ENCODE measurements around the gene IL18. TPM values are rescaled to one million over a fixed set of nuclear protein-coding genes. Genes with fewer than 3 reads are reported as not detected.
A peak's percentile ranks its signal among the peaks of the same experiment; 100 is the strongest.
"Not testable (repeated sequence)": the region's sequence is repeated elsewhere in the genome, so short reads cannot be mapped to it uniquely, and the experiment has no call there.

The IL18 gene
- total and polyA plus RNA-seq, 5 donors from 2014 or later, result 1.4 TPM; not detected in 4

- H3K27ac ChIP-seq (ENCODE audit: insufficient read depth, low read length, poor library complexity, severe bottlenecking), result no peak overlapping the region
- ATAC-seq (ENCODE audit: low read depth in 2 of 2) (peak in 1 of 2 donors; percentile 60), DNase-seq (peak in 2 of 3 donors; percentile 34 to 39)
- Mint-ChIP-seq H3K9me3 (no peaks in the 10 kb centered on the region), H3K36me3 (no peaks in the 10 kb centered on the region), H3K27ac (no peak overlapping the region), H3K4me3 (no peak overlapping the region), H3K4me1 (peaks cover 2 to 9% (median 7%) of the 10 kb centered on the region in 4 donors), H3K27me3 (no peaks in the 10 kb centered on the region)
- H3K27me3 ChIP-seq (ENCODE audit: control insufficient read depth, insufficient read depth, low read length), result no peaks in the 10 kb centered on the region
- no peaks in the 10 kb centered on the region for H3K4me1 ChIP-seq (ENCODE audit: control insufficient read depth, insufficient read depth, low read length, poor library complexity, severe bottlenecking)
- H3K9me3 ChIP-seq (ENCODE audit: control insufficient read depth in 2 of 2, low read length in 2 of 2), result no peaks in the 10 kb centered on the region
- peak overlapping the region; percentile 1 for H3K4me3 ChIP-seq (ENCODE audit: low read depth, low read length)
- H3K36me3 ChIP-seq (ENCODE audit: control insufficient read depth, insufficient read depth, low read length), result no peaks in the 10 kb centered on the region
Observed at GRCh38 chr11:112113539-112114457, 50.1 kb downstream of the IL18 start.

- no peak overlapping the region for H3K4me3 ChIP-seq (ENCODE audit: low read depth, low read length)
- H3K9me3 ChIP-seq (ENCODE audit: control insufficient read depth in 2 of 2, low read length in 2 of 2), result no peaks in the 10 kb centered on the region
- no peak for ATAC-seq (ENCODE audit: low read depth in 2 of 2)
- DNase-seq, result no peak
- no peaks in the 10 kb centered on the region for H3K9me3 Mint-ChIP-seq
- no peaks in the 10 kb centered on the region for H3K4me1 Mint-ChIP-seq
- H3K27me3 Mint-ChIP-seq, result no peaks in the 10 kb centered on the region
- no peaks in the 10 kb centered on the region for H3K4me1 ChIP-seq (ENCODE audit: control insufficient read depth, insufficient read depth, low read length, poor library complexity, severe bottlenecking)
- no peak overlapping the region for H3K27ac Mint-ChIP-seq
- H3K27me3 ChIP-seq (ENCODE audit: control insufficient read depth, insufficient read depth, low read length), result no peaks in the 10 kb centered on the region
- no peak overlapping the region for H3K4me3 Mint-ChIP-seq
- H3K27ac ChIP-seq (ENCODE audit: insufficient read depth, low read length, poor library complexity, severe bottlenecking), result no peak overlapping the region
- no peaks in the 10 kb centered on the region for H3K36me3 Mint-ChIP-seq
- no peaks in the 10 kb centered on the region for H3K36me3 ChIP-seq (ENCODE audit: control insufficient read depth, insufficient read depth, low read length)
Observed at GRCh38 chr11:112106070-112106469, 57.8 kb downstream of the IL18 start.

- H3K27me3 ChIP-seq (ENCODE audit: control insufficient read depth, insufficient read depth, low read length), result no peaks in the 10 kb centered on the region
- H3K4me3 Mint-ChIP-seq, result no peak overlapping the region
- peaks cover 6% of the 10 kb centered on the region for H3K36me3 Mint-ChIP-seq
- H3K27ac ChIP-seq (ENCODE audit: insufficient read depth, low read length, poor library complexity, severe bottlenecking), result no peak overlapping the region
- no peaks in the 10 kb centered on the region for H3K9me3 ChIP-seq (ENCODE audit: control insufficient read depth in 2 of 2, low read length in 2 of 2)
- no peak overlapping the region for H3K27ac Mint-ChIP-seq
- no peaks in the 10 kb centered on the region for H3K9me3 Mint-ChIP-seq
- ATAC-seq (ENCODE audit: low read depth in 2 of 2) (no peak), DNase-seq (no peak)
- no peaks in the 10 kb centered on the region for H3K27me3 Mint-ChIP-seq
- H3K4me1 ChIP-seq (ENCODE audit: control insufficient read depth, insufficient read depth, low read length, poor library complexity, severe bottlenecking), result no peaks in the 10 kb centered on the region
- no peak overlapping the region for H3K4me3 ChIP-seq (ENCODE audit: low read depth, low read length)
- H3K36me3 ChIP-seq (ENCODE audit: control insufficient read depth, insufficient read depth, low read length), result no peaks in the 10 kb centered on the region
- H3K4me1 Mint-ChIP-seq, result no peaks in the 10 kb centered on the region
Observed at GRCh38 chr11:112103446-112103845, 60.4 kb downstream of the IL18 start.

- peaks cover 18% of the 10 kb centered on the region for H3K36me3 ChIP-seq (ENCODE audit: control insufficient read depth, insufficient read depth, low read length)
- H3K27ac ChIP-seq (ENCODE audit: insufficient read depth, low read length, poor library complexity, severe bottlenecking), result no peak overlapping the region
- ATAC-seq (ENCODE audit: low read depth in 2 of 2) (no peak), DNase-seq (no peak)
- Mint-ChIP-seq H3K9me3 (no peaks in the 10 kb centered on the region), H3K36me3 (peaks cover 24% of the 10 kb centered on the region), H3K27ac (no peak overlapping the region), H3K27me3 (no peaks in the 10 kb centered on the region), H3K4me3 (no peak overlapping the region), H3K4me1 (peaks cover 0 to 2% (median 0%) of the 10 kb centered on the region in 4 donors)
- no peaks in the 10 kb centered on the region for H3K4me1 ChIP-seq (ENCODE audit: control insufficient read depth, insufficient read depth, low read length, poor library complexity, severe bottlenecking)
- H3K4me3 ChIP-seq (ENCODE audit: low read depth, low read length), result no peak overlapping the region
- no peaks in the 10 kb centered on the region for H3K9me3 ChIP-seq (ENCODE audit: control insufficient read depth in 2 of 2, low read length in 2 of 2)
- H3K27me3 ChIP-seq (ENCODE audit: control insufficient read depth, insufficient read depth, low read length), result no peaks in the 10 kb centered on the region
Observed at GRCh38 chr11:112100462-112100861, 63.4 kb downstream of the IL18 start.

GRCh38 chr11:112097734-112098528 lies 66.0 kb downstream of the IL18 start:
- Mint-ChIP-seq H3K9me3 (no peaks in the 10 kb centered on the region), H3K27me3 (no peaks in the 10 kb centered on the region), H3K4me3 (no peak overlapping the region), H3K4me1 (peaks cover 0 to 2% (median 0%) of the 10 kb centered on the region in 4 donors), H3K27ac (no peak overlapping the region), H3K36me3 (peaks cover 31% of the 10 kb centered on the region)
- H3K27me3 ChIP-seq (ENCODE audit: control insufficient read depth, insufficient read depth, low read length), result no peaks in the 10 kb centered on the region
- H3K36me3 ChIP-seq (ENCODE audit: control insufficient read depth, insufficient read depth, low read length), result peaks cover 33% of the 10 kb centered on the region
- no peak for DNase-seq
- no peak for ATAC-seq (ENCODE audit: low read depth in 2 of 2)
- H3K4me3 ChIP-seq (ENCODE audit: low read depth, low read length), result no peak overlapping the region
- H3K27ac ChIP-seq (ENCODE audit: insufficient read depth, low read length, poor library complexity, severe bottlenecking), result no peak overlapping the region
- H3K4me1 ChIP-seq (ENCODE audit: control insufficient read depth, insufficient read depth, low read length, poor library complexity, severe bottlenecking), result no peaks in the 10 kb centered on the region
- no peaks in the 10 kb centered on the region for H3K9me3 ChIP-seq (ENCODE audit: control insufficient read depth in 2 of 2, low read length in 2 of 2)

GRCh38 chr11:112096194-112096593 lies 67.7 kb downstream of the IL18 start:
- ATAC-seq (ENCODE audit: low read depth in 2 of 2) (no peak), DNase-seq (no peak)
- no peaks in the 10 kb centered on the region for H3K4me1 ChIP-seq (ENCODE audit: control insufficient read depth, insufficient read depth, low read length, poor library complexity, severe bottlenecking)
- Mint-ChIP-seq H3K4me3 (no peak overlapping the region), H3K4me1 (peaks cover 0 to 8% (median 4%) of the 10 kb centered on the region in 4 donors), H3K36me3 (peaks cover 47% of the 10 kb centered on the region), H3K27me3 (no peaks in the 10 kb centered on the region), H3K9me3 (no peaks in the 10 kb centered on the region), H3K27ac (no peak overlapping the region)
- H3K36me3 ChIP-seq (ENCODE audit: control insufficient read depth, insufficient read depth, low read length), result peaks cover 50% of the 10 kb centered on the region
- H3K27ac ChIP-seq (ENCODE audit: insufficient read depth, low read length, poor library complexity, severe bottlenecking), result no peak overlapping the region
- no peaks in the 10 kb centered on the region for H3K9me3 ChIP-seq (ENCODE audit: control insufficient read depth in 2 of 2, low read length in 2 of 2)
- H3K4me3 ChIP-seq (ENCODE audit: low read depth, low read length), result no peak overlapping the region
- no peaks in the 10 kb centered on the region for H3K27me3 ChIP-seq (ENCODE audit: control insufficient read depth, insufficient read depth, low read length)

- H3K4me1 Mint-ChIP-seq; H3K4me3 Mint-ChIP-seq; H3K9me3 ChIP-seq (ENCODE audit: control insufficient read depth in 2 of 2, low read length in 2 of 2); H3K27me3 Mint-ChIP-seq; H3K4me3 ChIP-seq (ENCODE audit: low read depth, low read length); H3K27ac ChIP-seq (ENCODE audit: insufficient read depth, low read length, poor library complexity, severe bottlenecking); H3K9me3 Mint-ChIP-seq; DNase-seq; H3K4me1 ChIP-seq (ENCODE audit: control insufficient read depth, insufficient read depth, low read length, poor library complexity, severe bottlenecking); H3K27ac Mint-ChIP-seq; H3K27me3 ChIP-seq (ENCODE audit: control insufficient read depth, insufficient read depth, low read length); ATAC-seq (ENCODE audit: low read depth in 2 of 2): not testable (repeated sequence)
- peaks cover 57% of the 10 kb centered on the region for H3K36me3 ChIP-seq (ENCODE audit: control insufficient read depth, insufficient read depth, low read length)
- H3K36me3 Mint-ChIP-seq, result peaks cover 49% of the 10 kb centered on the region
Observed at GRCh38 chr11:112095302-112095701, 68.6 kb downstream of the IL18 start.

Data from CD4-positive, CD25-positive, alpha-beta regulatory T cell (primary cell).